Neural cell (in vitro differentiated cells): ENCODE data around the gene AGK. TPM values are rescaled to one million over a fixed set of nuclear protein-coding genes. Genes with fewer than 3 reads are reported as not detected.

Experiments
- H2AFZ ChIP-seq: fragments of 200-600, 300-800 bp; sonication (generic), shearing (Covaris generic); 2 replicates; pipeline ENCODE4 v1.6.0; 2014; ENCODE audit warnings: low read depth, mild to moderate bottlenecking, antibody characterized with exemption, low read length, moderate library complexity
- H3F3A ChIP-seq: fragments of 200-600 bp; shearing (Covaris generic); 2 replicates; pipeline ENCODE4 v1.6.1; 2016; ENCODE audit warnings: mild to moderate bottlenecking, moderate library complexity, mixed read lengths, antibody characterized with exemption, low read length; ENCODE audit not compliant: insufficient read depth, poor library complexity, severe bottlenecking
- H3K27ac ChIP-seq: fragments of 200-600, 300-800 bp; sonication (generic), shearing (Covaris generic); 2 replicates; pipeline ENCODE4 v1.5.1; 2014; ENCODE audit warnings: mild to moderate bottlenecking, low read length, moderate library complexity
- H3K27me3 ChIP-seq: fragments of 300-800, 200-600 bp; sonication (generic), shearing (Covaris generic); 2 replicates; pipeline ENCODE4 v1.6.0; 2014; ENCODE audit warnings: mild to moderate bottlenecking, low read depth, low read length, moderate library complexity; ENCODE audit not compliant: insufficient read depth
- H3K36me3 ChIP-seq: fragments of 300-800, 200-600 bp; sonication (generic), shearing (Covaris generic); 2 replicates; pipeline ENCODE4 v1.5.1; 2014; ENCODE audit warnings: mild to moderate bottlenecking, antibody characterized with exemption, low read length, moderate library complexity; ENCODE audit not compliant: insufficient read depth
- H3K4me2 ChIP-seq: fragments of 300-800, 200-600 bp; sonication (generic), shearing (Covaris generic); 2 replicates; pipeline ENCODE4 v1.6.0; 2014; ENCODE audit warnings: mild to moderate bottlenecking, low read length
- H3K4me3 ChIP-seq: fragments of 300-800, 200-600 bp; sonication (generic), shearing (Covaris generic); 2 replicates; pipeline ENCODE4 v1.5.1; 2014; ENCODE audit warnings: mild to moderate bottlenecking, low read length, moderate library complexity
- H3K79me2 ChIP-seq: fragments of 200-600 bp; shearing (Covaris generic); replicated peaks from 2 replicates; pipeline ENCODE4 v1.6.0; 2014; ENCODE audit warnings: mild to moderate bottlenecking, low read length, moderate library complexity; ENCODE audit not compliant: insufficient read depth
- H3K9ac ChIP-seq: fragments of 300-800, 200-600 bp; sonication (generic), shearing (Covaris generic); 2 replicates; pipeline ENCODE4 v1.6.1; 2016; ENCODE audit warnings: mild to moderate bottlenecking, low read length, mixed read lengths
- H3K9me2 ChIP-seq: fragments of 200-600 bp; shearing (Covaris generic); 2 replicates; pipeline ENCODE4 v1.6.1; 2016; ENCODE audit warnings: mild to moderate bottlenecking, low read length, mixed read lengths; ENCODE audit not compliant: insufficient read depth
- H3K9me3 ChIP-seq: fragments of 200-600, 300-800 bp; sonication (generic), shearing (Covaris generic); 2 replicates; pipeline ENCODE4 v1.6.1; 2016; ENCODE audit warnings: mild to moderate bottlenecking, mixed run types, low read length, moderate library complexity, mixed read lengths
- H4K20me1 ChIP-seq: fragments of 200-600 bp; shearing (Covaris generic); 2 replicates; pipeline ENCODE4 v1.6.1; 2016; ENCODE audit warnings: mild to moderate bottlenecking, mixed run types; ENCODE audit not compliant: insufficient read depth
- EP300 ChIP-seq: fragments of 450-650 bp; conservative IDR thresholded peaks from 2 replicates; pipeline ENCODE4 v1.6.1; 2014; ENCODE audit warnings: antibody characterized with exemption, mild to moderate bottlenecking, moderate library complexity; ENCODE audit not compliant: poor library complexity, severe bottlenecking
- EZH2 ChIP-seq: fragments of 200-600, 300-800 bp; shearing (Covaris generic), sonication (generic); IDR thresholded peaks from 2 replicates; pipeline ENCODE4 v1.6.1; 2014; ENCODE audit warnings: antibody characterized with exemption, low read length, borderline replicate concordance, mild to moderate bottlenecking; ENCODE audit not compliant: insufficient read depth, poor library complexity, severe bottlenecking
- MXI1 ChIP-seq: fragments of 450-650 bp; conservative IDR thresholded peaks from 2 replicates; pipeline ENCODE4 v1.6.1; 2014; ENCODE audit warnings: antibody characterized with exemption, mild to moderate bottlenecking; ENCODE audit not compliant: poor library complexity, severe bottlenecking
- POLR2AphosphoS5 ChIP-seq: IDR thresholded peaks from 2 replicates; pipeline ENCODE4 v1.6.1; 2012
- RAD21 ChIP-seq: fragments of 450-650 bp; conservative IDR thresholded peaks from 2 replicates; pipeline ENCODE4 v1.6.1; 2014; ENCODE audit warnings: antibody characterized with exemption, mild to moderate bottlenecking, moderate library complexity
- SMC3 ChIP-seq: fragments of 450-650 bp; conservative IDR thresholded peaks from 2 replicates; pipeline ENCODE4 v1.6.1; 2014; ENCODE audit warnings: antibody characterized with exemption, mild to moderate bottlenecking, moderate library complexity; ENCODE audit not compliant: poor library complexity
- TAF1 ChIP-seq: IDR thresholded peaks from 2 replicates; pipeline ENCODE4 v1.6.1; 2012; ENCODE audit warnings: low read depth
- polyA plus RNA-seq: library from polyadenylated mRNA; depleted of rRNA; stranded (reverse); fragments of >200 nt; gene quantifications from 2 replicates; pipeline ENCODE4 v1.2.3, GENCODE V29; 2014
- TF ChIP-seq, protein P1 (sequence below): fragments of 450-650 bp; IDR thresholded peaks from 2 replicates; pipeline ENCODE4 v1.5.1; 2014; ENCODE audit warnings: antibody characterized with exemption, mild to moderate bottlenecking, moderate library complexity; ENCODE audit not compliant: poor library complexity, severe bottlenecking
- TF ChIP-seq, protein P2 (sequence below): IDR thresholded peaks from 2 replicates; pipeline ENCODE4 v1.6.1; 2012; ENCODE audit warnings: borderline replicate concordance

Gene AGK
- polyA plus RNA-seq, 1 donor from 2014 or later, result 59.8 TPM

DNA sequence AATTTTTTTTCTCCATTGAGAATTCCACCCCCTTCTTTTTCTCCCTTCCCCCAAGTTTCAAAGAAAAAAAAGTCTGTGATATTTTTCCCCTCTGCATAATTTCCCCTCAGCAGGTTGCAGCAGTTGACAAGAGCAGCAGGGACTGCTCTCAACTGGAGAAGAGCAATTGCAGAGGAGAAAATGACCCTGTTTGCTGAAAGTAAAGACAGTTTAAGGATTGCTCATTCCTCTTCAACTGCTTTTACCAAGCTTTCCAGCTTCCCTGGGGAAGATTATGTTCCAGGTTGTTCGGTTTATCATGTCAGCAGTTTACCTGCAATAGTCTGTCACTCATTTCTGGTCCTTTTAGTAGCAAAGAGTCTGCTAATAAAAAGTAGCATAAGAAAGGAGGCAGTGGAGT lies 16.2 kb downstream of the AGK start:
- Histone ChIP-seq H3K27ac (peak overlapping the region; percentile 79), H3K9me3 (no peaks in the 10 kb centered on the region), H3F3A (no peaks in the 10 kb centered on the region), H3K27me3 (no peaks in the 10 kb centered on the region), H3K9me2 (no peaks in the 10 kb centered on the region), H3K4me3 (peak overlapping the region; percentile 12), H3K36me3 (no peaks in the 10 kb centered on the region), H3K4me2 (no peak overlapping the region), H4K20me1 (no peaks in the 10 kb centered on the region), H3K9ac (no peak overlapping the region), H2AFZ (no peak overlapping the region), H3K79me2 (no peaks in the 10 kb centered on the region)
- TF ChIP-seq POLR2AphosphoS5 (peak; percentile 41), EP300 (peak; percentile 87), SMC3 (peak; percentile 35), RAD21 (peak; percentile 31), TAF1 (no peak), EZH2 (no peak), MXI1 (no peak)
- TF ChIP-seq, protein P1, sequence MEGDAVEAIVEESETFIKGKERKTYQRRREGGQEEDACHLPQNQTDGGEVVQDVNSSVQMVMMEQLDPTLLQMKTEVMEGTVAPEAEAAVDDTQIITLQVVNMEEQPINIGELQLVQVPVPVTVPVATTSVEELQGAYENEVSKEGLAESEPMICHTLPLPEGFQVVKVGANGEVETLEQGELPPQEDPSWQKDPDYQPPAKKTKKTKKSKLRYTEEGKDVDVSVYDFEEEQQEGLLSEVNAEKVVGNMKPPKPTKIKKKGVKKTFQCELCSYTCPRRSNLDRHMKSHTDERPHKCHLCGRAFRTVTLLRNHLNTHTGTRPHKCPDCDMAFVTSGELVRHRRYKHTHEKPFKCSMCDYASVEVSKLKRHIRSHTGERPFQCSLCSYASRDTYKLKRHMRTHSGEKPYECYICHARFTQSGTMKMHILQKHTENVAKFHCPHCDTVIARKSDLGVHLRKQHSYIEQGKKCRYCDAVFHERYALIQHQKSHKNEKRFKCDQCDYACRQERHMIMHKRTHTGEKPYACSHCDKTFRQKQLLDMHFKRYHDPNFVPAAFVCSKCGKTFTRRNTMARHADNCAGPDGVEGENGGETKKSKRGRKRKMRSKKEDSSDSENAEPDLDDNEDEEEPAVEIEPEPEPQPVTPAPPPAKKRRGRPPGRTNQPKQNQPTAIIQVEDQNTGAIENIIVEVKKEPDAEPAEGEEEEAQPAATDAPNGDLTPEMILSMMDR, result no peak
- TF ChIP-seq, protein P2, sequence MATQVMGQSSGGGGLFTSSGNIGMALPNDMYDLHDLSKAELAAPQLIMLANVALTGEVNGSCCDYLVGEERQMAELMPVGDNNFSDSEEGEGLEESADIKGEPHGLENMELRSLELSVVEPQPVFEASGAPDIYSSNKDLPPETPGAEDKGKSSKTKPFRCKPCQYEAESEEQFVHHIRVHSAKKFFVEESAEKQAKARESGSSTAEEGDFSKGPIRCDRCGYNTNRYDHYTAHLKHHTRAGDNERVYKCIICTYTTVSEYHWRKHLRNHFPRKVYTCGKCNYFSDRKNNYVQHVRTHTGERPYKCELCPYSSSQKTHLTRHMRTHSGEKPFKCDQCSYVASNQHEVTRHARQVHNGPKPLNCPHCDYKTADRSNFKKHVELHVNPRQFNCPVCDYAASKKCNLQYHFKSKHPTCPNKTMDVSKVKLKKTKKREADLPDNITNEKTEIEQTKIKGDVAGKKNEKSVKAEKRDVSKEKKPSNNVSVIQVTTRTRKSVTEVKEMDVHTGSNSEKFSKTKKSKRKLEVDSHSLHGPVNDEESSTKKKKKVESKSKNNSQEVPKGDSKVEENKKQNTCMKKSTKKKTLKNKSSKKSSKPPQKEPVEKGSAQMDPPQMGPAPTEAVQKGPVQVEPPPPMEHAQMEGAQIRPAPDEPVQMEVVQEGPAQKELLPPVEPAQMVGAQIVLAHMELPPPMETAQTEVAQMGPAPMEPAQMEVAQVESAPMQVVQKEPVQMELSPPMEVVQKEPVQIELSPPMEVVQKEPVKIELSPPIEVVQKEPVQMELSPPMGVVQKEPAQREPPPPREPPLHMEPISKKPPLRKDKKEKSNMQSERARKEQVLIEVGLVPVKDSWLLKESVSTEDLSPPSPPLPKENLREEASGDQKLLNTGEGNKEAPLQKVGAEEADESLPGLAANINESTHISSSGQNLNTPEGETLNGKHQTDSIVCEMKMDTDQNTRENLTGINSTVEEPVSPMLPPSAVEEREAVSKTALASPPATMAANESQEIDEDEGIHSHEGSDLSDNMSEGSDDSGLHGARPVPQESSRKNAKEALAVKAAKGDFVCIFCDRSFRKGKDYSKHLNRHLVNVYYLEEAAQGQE, result peak; percentile 90

DNA sequence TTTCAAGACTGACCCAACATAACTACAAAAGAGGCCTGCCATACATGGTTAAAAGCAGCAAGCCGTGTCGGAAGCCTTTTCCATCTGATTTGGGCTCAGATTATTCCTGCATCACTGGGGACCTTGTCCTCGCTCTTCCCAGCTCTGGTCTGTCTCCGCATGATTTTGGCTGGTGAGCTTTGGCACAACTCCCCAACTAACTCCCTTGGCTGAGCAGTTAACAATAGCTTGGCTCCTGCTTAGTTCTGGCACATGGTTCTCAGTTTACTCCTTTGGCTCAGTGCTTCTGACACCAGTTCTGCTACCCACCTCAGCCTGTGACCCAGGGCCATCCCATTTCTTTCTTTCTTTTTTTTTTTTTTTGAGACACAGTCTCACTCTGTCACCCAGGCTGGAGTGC lies 17.0 kb downstream of the AGK start:
- TF ChIP-seq POLR2AphosphoS5 (no peak), SMC3 (no peak), TAF1 (no peak), EP300 (no peak), MXI1 (no peak), RAD21 (no peak), EZH2 (no peak)
- TF ChIP-seq, protein P2, result no peak
- TF ChIP-seq, protein P1, result no peak
- Histone ChIP-seq H3K9ac (no peak overlapping the region), H4K20me1 (no peaks in the 10 kb centered on the region), H3K27ac (peak overlapping the region; percentile 79), H3K9me2 (no peaks in the 10 kb centered on the region), H2AFZ (no peak overlapping the region), H3K36me3 (no peaks in the 10 kb centered on the region), H3K79me2 (no peaks in the 10 kb centered on the region), H3K4me3 (no peak overlapping the region), H3F3A (no peaks in the 10 kb centered on the region), H3K9me3 (no peaks in the 10 kb centered on the region), H3K27me3 (no peaks in the 10 kb centered on the region), H3K4me2 (no peak overlapping the region)
